OCI-LY1 (cell line): ENCODE data around the gene ESPN.

Experiments
- EZH2 ChIP-seq: fragments of 200-600 bp; sonication (generic), shearing (Covaris generic); IDR thresholded peaks from 2 replicates; pipeline ENCODE4 v1.8.0; 2017; ENCODE audit warnings: borderline replicate concordance, mixed run types, mild to moderate bottlenecking, antibody characterized with exemption, low read length, moderate library complexity, mixed read lengths
- TF ChIP-seq, protein P1 (sequence below): fragments of 200-600 bp; sonication (generic), shearing (Covaris generic); IDR thresholded peaks from 2 replicates; pipeline ENCODE4 v1.5.1; 2017; ENCODE audit warnings: mild to moderate bottlenecking, antibody characterized with exemption, low read length, moderate library complexity, mixed read lengths

DNA sequence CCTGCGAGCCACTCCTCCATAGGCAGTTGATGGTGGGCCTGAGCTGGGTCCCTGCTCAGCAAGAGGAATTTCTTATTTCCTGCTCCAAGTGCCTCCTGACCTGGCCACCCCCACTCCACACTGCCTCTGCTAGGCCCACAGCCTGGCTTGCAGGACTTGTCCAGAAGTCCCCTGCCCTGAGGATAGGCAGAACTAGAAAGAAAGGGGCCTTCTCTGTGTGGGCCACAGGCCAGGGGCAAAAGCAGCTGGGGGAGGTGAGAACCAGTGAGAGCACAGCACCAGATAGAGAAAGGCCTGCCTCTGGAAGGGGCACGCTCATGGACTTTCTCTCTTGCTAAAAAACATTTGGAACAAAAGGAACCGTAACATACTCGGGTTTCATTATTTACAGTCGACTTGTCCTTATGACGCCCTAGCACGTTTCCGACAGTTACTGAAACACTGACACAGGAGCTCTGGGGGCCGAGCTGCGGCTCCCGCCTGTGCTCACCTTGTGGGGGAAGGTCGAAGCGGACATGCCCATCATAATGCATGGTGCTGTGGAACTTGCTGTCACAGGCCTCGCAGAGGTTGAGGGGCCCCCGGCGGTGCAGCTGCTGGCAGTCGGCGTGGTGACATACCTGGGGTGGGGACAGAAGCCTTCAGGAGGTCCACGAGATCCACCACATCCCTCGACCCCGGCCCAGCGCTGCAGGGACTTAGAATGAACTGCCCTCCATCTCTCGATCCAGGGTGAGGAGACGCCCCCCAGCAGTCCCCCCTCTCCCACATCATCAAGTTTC is 52.7 kb downstream of the ESPN start:
- TF ChIP-seq, protein P1, sequence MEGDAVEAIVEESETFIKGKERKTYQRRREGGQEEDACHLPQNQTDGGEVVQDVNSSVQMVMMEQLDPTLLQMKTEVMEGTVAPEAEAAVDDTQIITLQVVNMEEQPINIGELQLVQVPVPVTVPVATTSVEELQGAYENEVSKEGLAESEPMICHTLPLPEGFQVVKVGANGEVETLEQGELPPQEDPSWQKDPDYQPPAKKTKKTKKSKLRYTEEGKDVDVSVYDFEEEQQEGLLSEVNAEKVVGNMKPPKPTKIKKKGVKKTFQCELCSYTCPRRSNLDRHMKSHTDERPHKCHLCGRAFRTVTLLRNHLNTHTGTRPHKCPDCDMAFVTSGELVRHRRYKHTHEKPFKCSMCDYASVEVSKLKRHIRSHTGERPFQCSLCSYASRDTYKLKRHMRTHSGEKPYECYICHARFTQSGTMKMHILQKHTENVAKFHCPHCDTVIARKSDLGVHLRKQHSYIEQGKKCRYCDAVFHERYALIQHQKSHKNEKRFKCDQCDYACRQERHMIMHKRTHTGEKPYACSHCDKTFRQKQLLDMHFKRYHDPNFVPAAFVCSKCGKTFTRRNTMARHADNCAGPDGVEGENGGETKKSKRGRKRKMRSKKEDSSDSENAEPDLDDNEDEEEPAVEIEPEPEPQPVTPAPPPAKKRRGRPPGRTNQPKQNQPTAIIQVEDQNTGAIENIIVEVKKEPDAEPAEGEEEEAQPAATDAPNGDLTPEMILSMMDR, result no peak
- no peak for TF ChIP-seq EZH2
